Spleen (tissue), 7 donors: ENCODE measurements around the gene RNASE8.

ENCODE experiments used
- CTCF ChIP-seq, 11 experiments: fragments of 200-600 bp in 7 of 11; fragments of 450-650 bp in 4 of 11; sonication (generic) in 4 of 11; IDR thresholded peaks in 8 of 11; conservative IDR thresholded peaks in 3 of 11; 1 replicate in 7 of 11; 2 replicates in 4 of 11; pipeline versions ENCODE4 v1.4.0 to v1.8.0; 2016 to 2021; ENCODE audit warnings: antibody characterized with exemption in 11 of 11, inconsistent platforms in 4 of 11, mild to moderate bottlenecking in 1 of 11
- POLR2A ChIP-seq, 3 donors: fragments of 450-650 bp; IDR thresholded peaks; one replicate each; pipeline ENCODE4 v1.5.1; 2017; ENCODE audit warnings: antibody characterized with exemption in 3 of 3, mild to moderate bottlenecking in 1 of 3
- POLR2AphosphoS5 ChIP-seq, 3 donors: sonication (generic); formaldehyde crosslinking; IDR thresholded peaks; one replicate each; pipeline ENCODE4 v1.5.1; 2017; ENCODE audit warnings: antibody characterized with exemption in 3 of 3
- donor health status: DM: no; HTN: no; CAD: no; lungs with moderate emphysema.
- donor health status: DM: no; HTN: no; CAD: no.
- donor health status: DM: no; HTN: no; CAD: no.

GRCh38 chr14:21093018-21093417 lies 35.4 kb downstream of the RNASE8 start:
- TF ChIP-seq POLR2A (IDR thresholded peaks at IDR 0.05) (no peak), CTCF (IDR thresholded peaks at IDR 0.05 in 8 of 11, conservative IDR thresholded peaks at IDR 0.05 in 3 of 11) (no peak), POLR2AphosphoS5 (IDR thresholded peaks at IDR 0.05) (no peak)
